Cardiac muscle cell (in vitro differentiated cells and primary cell): Measurements from ENCODE around the gene OR2A12. TPM values are rescaled to one million over a fixed set of nuclear protein-coding genes. Genes with fewer than 3 reads are reported as not detected.
"Not testable (repeated sequence)": the region's sequence is repeated elsewhere in the genome, so short reads cannot be mapped to it uniquely, and the experiment has no call there.

Experiments used
- DNase-seq, 2 donors: peaks; one replicate each; pipeline versions ENCODE4 v3.0.0 to v3.0.0-alpha.2; 2010 to 2017; ENCODE audit warnings: low read depth in 1 of 2, low spot score in 1 of 2
- H3K27ac ChIP-seq: fragments of 200-600 bp; sonication (generic); 2 replicates; pipeline ENCODE4 v1.5.1; 2016
- H3K27me3 ChIP-seq: fragments of 200-600 bp; sonication (generic); 2 replicates; pipeline ENCODE4 v1.6.0; 2016; ENCODE audit warnings: control low read depth
- H3K36me3 ChIP-seq: fragments of 200-600 bp; sonication (generic); 2 replicates; pipeline ENCODE4 v1.5.1; 2016; ENCODE audit warnings: control low read depth
- H3K4me1 ChIP-seq: fragments of 200-600 bp; sonication (generic); 2 replicates; pipeline ENCODE4 v1.8.1; 2017; ENCODE audit warnings: low read depth, mild to moderate bottlenecking, mixed run types
- H3K4me3 ChIP-seq: fragments of 200-600 bp; sonication (generic); 2 replicates; pipeline ENCODE4 v1.5.1; 2016; ENCODE audit warnings: mild to moderate bottlenecking
- H3K9me3 ChIP-seq: fragments of 200-600 bp; sonication (generic); 2 replicates; pipeline ENCODE4 v1.5.1; 2017; ENCODE audit warnings: low read depth, mild to moderate bottlenecking, control low read depth
- polyA plus RNA-seq: library from polyadenylated mRNA; unstranded; fragments of >200 nt; fragmentation: Nextera tagmentation; extraction: Ambion mirVana; gene quantifications from 2 replicates; pipeline ENCODE4 v1.2.1, GENCODE V29; 2016
- total RNA-seq: library from RNA; depleted of rRNA; stranded (reverse); fragments of >200 nt; gene quantifications from 2 replicates; pipeline ENCODE4 v1.2.3, GENCODE V29; 2016
- TF ChIP-seq, protein P1 (sequence below): IDR thresholded peaks from 2 replicates; pipeline ENCODE4 v1.5.1; 2012; ENCODE audit warnings: low read depth, mild to moderate bottlenecking, low read length

Gene OR2A12
- total and polyA plus RNA-seq, 2 experiments from 2014 or later, result not detected

DNA sequence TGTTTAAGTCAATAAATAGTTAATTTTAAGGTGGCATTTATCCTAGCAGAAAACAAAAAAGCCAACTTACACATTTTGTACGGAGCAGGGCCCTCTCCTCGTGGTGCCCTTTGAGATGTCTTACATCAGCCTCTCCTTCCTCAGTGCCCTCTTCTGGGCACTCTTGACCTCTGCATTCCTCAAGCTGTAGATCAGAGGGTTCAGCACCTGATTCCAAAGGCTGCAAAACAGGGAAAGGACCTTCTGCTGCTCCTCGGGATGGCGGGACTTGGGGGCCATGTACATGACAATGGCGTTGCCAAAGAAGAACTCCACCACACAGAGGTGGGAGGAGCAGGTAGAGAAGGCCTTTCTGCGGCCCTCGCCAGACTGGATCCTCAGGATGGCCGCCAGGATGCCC is 32.3 kb downstream of the OR2A12 start:
- no peak for DNase-seq
- TF ChIP-seq, protein P1, sequence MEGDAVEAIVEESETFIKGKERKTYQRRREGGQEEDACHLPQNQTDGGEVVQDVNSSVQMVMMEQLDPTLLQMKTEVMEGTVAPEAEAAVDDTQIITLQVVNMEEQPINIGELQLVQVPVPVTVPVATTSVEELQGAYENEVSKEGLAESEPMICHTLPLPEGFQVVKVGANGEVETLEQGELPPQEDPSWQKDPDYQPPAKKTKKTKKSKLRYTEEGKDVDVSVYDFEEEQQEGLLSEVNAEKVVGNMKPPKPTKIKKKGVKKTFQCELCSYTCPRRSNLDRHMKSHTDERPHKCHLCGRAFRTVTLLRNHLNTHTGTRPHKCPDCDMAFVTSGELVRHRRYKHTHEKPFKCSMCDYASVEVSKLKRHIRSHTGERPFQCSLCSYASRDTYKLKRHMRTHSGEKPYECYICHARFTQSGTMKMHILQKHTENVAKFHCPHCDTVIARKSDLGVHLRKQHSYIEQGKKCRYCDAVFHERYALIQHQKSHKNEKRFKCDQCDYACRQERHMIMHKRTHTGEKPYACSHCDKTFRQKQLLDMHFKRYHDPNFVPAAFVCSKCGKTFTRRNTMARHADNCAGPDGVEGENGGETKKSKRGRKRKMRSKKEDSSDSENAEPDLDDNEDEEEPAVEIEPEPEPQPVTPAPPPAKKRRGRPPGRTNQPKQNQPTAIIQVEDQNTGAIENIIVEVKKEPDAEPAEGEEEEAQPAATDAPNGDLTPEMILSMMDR, result no peak

DNA sequence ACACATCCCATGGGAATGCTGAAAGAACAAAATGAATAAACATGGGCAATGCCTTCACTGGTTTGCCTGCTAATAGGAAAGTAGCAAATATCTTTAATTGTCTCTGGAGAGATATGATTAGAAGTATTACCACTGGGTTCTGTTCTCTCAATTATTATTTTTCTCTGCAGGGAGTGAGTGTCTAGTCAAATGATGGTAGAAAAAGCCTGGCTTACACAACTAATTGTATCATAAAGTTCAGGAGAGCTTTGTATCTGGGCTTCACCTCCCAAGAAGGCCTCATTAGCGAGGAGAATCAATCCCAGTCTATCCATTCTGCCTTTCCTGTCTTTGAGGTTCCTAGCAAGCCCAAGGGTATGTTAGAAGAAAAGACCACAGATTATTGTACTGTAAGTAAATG is 36.8 kb downstream of the OR2A12 start, which contains the start of gene OR2A14:
OR2A14 (plus strand) TSS at position 301 of the 400 bp plus-strand sequence. CDS start 5,937 bp downstream, outside the sequence.
- Histone ChIP-seq H3K4me3 (no peak within 1 kb of the TSS), H3K27me3 (no peaks in the 10 kb centered on the region), H3K9me3 (no peaks in the 10 kb centered on the region), H3K36me3 (no peaks in the 10 kb centered on the region), H3K27ac (no peak within 1 kb of the TSS), H3K4me1 (no peaks in the 10 kb centered on the region)
- DNase-seq, result no peak
- TF ChIP-seq, protein P1, result no peak

More for the DNA sequence above, 32.3 kb downstream of the OR2A12 start:
- Histone ChIP-seq H3K4me1 (no peaks in the 10 kb centered on the region), H3K27me3 (no peaks in the 10 kb centered on the region), H3K36me3 (no peaks in the 10 kb centered on the region), H3K4me3 (no peak overlapping the region), H3K27ac (no peak overlapping the region), H3K9me3 (no peaks in the 10 kb centered on the region)

DNA sequence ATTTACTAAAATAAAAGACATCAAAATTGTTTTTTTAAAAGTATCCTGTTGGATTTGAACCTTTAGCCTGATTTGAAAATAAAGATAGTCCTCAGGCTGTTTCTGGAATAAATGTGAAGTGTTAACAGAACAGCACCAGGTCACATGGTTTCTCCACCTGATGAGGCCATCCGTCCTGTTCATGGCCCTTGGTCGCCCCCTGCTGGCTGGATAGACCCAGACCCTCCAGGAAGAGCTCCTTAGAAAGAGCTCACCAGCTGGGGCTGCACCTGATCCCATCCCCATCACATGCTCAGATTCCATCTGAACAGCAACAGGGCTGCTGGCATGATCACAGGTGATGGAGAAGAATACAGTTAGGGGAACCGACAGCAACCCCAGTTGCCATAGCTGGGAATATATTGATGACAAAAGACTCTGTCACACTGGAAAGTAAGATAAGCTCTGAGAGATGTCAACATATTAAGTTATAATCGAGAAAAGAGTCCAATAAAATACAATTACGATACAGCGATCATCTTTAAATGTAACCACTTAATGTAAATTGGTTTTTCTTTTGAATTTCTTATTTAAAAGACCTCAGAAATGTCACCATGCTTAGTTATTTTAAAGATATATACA is 41.7 kb downstream of the OR2A12 start:
- TF ChIP-seq, protein P1, result peak; percentile 92
- no peak overlapping the region for H3K4me3 ChIP-seq
- H3K9me3 ChIP-seq, result no peaks in the 10 kb centered on the region
- peak; percentile 91 to 93 for DNase-seq
- H3K27ac ChIP-seq, result no peak overlapping the region
- no peaks in the 10 kb centered on the region for H3K4me1 ChIP-seq
- no peaks in the 10 kb centered on the region for H3K27me3 ChIP-seq
- no peaks in the 10 kb centered on the region for H3K36me3 ChIP-seq

DNA sequence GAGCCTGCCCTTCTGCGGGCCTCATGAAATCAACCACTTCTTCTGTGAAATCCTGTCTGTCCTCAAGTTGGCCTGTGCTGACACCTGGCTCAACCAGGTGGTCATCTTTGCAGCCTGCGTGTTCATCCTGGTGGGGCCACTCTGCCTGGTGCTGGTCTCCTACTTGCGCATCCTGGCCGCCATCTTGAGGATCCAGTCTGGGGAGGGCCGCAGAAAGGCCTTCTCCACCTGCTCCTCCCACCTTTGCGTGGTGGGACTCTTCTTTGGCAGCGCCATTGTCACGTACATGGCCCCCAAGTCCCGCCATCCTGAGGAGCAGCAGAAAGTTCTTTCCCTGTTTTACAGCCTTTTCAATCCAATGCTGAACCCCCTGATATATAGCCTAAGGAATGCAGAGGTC is 43.5 kb downstream of the OR2A12 start:
- H3K27ac ChIP-seq, H3K27me3 ChIP-seq, H3K9me3 ChIP-seq, H3K36me3 ChIP-seq, H3K4me3 ChIP-seq, DNase-seq, H3K4me1 ChIP-seq: not testable (repeated sequence)

DNA sequence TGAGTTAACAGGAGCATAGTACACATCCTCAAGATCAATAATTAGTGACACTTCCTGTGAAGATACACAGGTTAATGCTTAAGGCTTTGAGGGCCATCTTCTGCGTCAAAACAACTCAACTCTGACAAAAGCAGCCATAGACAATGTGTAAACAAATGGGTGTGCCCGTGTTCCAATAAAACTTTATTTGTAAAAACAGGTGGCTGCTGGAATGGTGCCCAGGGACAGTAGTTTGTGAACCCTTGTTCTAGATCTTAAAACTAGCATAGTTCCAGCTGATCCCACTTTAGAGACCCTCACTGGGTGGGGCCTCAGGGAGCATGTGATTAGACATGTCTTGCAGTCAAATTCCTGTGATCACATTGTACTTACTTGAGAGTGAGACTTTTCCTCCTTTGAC is 44.7 kb downstream of the OR2A12 start:
- H3K27ac ChIP-seq, result no peak overlapping the region
- no peaks in the 10 kb centered on the region for H3K4me1 ChIP-seq
- no peaks in the 10 kb centered on the region for H3K36me3 ChIP-seq
- no peaks in the 10 kb centered on the region for H3K27me3 ChIP-seq
- no peaks in the 10 kb centered on the region for H3K9me3 ChIP-seq
- no peak overlapping the region for H3K4me3 ChIP-seq
- TF ChIP-seq, protein P1, result no peak
- no peak for DNase-seq

DNA sequence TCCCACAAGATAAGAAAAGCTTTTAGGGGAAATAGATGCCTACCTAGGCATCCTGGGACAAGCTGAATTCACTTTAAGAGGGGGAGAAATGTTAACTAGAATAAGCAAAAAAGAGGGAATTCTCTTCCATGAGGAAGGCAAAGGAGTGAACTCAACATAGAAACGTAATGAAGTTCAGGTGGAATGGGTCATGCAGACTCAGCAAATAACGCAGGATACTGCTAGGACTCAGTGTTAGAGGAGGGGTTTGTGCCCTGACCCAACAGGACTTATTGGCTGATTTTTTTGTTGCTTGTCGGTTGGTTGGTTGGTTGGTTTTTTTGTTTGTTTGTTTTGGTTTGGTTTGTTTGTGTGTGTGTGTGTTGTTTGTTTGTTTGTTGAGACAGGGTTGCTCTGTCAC is 46.2 kb downstream of the OR2A12 start:
- no peaks in the 10 kb centered on the region for H3K27me3 ChIP-seq
- H3K4me1 ChIP-seq, result no peaks in the 10 kb centered on the region
- DNase-seq, result no peak
- TF ChIP-seq, protein P1, result no peak
- no peaks in the 10 kb centered on the region for H3K9me3 ChIP-seq
- no peaks in the 10 kb centered on the region for H3K36me3 ChIP-seq
- H3K27ac ChIP-seq, result no peak overlapping the region
- no peak overlapping the region for H3K4me3 ChIP-seq
